Activated CD8-positive, alpha-beta memory T cell treated with anti-CD3 and anti-CD28 coated beads for 48 hours (primary cell): ENCODE measurements around the gene C17orf75.
"Not testable (repeated sequence)": the region's sequence is repeated elsewhere in the genome, so short reads cannot be mapped to it uniquely, and the experiment has no call there.

Experiments used
- DNase-seq, 3 experiments: peaks; one replicate each; pipeline ENCODE4 v3.0.0-alpha.2; 2020; ENCODE audit warnings: low read depth in 2 of 3, low spot score in 2 of 3

The C17orf75 gene

DNA sequence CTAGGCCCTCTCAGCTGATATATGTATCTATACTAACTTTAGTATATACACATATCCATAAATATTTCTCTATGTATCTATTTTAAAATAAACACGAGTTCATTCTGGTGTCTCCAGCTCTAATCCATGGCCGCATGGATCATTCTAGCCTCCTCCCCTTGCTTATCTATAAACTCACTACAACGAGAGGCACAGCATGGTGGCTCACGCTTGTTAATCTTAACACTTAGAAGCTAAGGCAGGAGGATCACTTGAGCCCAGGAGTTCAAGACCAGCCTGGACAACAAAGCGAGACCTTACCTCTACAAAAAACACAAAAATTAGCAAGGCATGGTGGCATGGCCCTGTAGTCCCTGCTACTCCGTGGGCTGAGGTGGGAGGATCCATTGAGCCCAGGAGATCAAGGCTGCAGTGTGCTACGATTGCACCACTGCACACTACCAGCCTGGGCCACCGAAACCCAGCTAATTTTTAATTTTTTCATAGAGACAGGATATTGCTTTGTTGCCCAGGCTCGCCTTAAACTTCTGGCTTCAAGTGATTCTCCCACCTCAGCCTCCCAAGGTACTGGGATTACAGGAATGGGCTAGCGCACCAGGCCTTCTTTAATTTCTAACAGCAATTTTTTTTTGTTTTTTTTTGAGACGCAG lies 4.1 kb upstream of the C17orf75 start:
- DNase-seq: no peak

DNA sequence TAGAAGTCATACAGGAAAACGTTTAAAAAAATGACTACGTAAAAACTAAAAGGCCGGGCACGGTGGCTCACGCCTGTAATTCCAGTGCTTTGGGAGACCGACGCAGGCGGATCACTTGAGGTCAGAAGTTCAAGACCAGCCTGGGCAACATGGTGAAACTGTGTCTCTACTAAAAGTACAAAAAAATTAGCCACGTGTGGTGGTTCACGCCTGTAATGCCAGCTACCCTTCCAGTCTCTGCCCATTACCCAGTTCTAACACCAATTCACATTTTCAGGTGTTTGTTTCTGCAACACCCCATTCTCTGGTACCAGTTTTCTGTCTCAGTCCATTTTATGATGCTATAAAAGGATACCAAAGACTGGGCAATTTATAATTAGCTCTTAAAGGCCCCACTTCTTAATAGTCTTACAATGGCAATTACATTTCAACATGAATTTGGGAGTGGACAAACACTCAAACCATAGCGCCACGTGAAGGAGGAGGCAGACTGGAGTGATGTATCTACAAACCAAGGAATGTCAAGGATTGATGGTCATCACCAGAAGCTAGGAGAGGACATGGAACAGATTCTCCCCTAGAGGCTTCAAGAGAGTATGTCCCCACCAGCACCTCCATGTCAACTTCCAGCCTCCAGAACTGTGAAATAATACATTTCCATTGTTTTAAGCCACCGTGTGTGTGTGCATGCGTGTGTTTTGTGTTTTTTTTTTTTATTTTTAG lies 791 bp upstream of the C17orf75 start:
- no peak for DNase-seq

GRCh38 chr17:32341141-32341856 lies 674 bp downstream of the C17orf75 start:
- DNase-seq: no peak

DNA sequence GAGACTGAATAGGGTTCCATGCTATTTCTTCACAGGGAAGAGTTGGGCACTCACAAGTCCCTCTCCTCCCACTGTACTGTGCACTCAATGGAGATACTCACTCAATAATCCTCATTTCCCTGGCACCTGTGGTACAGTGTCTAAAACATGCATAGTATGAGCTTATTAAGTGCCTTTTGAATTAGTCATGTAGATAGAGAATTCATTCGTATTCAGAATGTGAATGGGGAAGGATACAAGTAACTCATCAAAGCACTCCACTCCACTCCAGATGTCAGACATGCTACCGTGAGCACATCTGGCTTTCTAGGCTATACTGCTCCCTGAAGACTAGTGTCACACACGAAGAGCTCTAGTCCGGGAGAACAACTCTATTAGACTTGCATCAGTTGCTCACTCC lies 6.3 kb downstream of the C17orf75 start:
- no peak for DNase-seq

- no peak for DNase-seq
Observed at GRCh38 chr17:32335046-32335445, 6.9 kb downstream of the C17orf75 start.

GRCh38 chr17:32333187-32333586 lies 8.8 kb downstream of the C17orf75 start:
- no peak for DNase-seq

GRCh38 chr17:32331243-32332040 lies 10.5 kb downstream of the C17orf75 start:
- DNase-seq: no peak

DNA sequence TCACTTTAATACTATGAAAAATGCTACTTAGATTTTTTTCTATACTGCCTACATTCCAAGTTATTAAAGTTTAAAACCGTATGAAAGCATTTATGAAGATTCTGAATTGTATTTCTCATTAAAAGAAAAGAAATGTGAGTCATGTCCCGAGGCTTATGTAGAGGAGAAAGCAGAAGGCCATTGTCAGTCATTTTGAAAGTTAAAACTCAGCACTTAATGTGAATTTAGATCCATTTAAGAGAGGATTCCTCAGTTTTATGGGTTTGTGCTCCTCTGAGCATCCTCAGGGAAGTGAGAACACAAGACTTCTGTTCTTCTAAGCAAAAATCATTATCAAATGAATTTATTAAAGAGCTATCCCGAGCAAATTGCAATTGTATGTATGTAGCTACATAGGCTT lies 11.8 kb downstream of the C17orf75 start:
- no peak for DNase-seq

DNA sequence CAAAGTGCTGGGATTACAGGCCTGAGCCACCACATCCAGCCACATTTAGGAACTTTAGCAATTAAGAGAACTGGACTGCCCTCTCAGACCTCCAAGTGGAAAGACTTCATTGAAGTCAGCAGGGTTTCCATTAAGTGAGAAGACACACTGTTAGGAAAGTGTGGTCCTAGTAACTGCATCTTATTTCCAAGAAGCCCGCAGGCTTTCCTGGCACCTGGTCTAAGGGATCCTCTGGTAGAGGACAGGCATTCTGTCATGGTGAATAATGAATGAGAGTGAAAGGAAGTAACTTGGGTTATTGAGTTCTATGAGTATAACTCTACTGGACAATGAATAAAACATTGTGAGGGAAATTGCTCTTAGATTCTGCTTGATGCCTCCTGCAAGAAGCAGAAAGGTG lies 14.1 kb downstream of the C17orf75 start:
- DNase-seq: no peak

DNA sequence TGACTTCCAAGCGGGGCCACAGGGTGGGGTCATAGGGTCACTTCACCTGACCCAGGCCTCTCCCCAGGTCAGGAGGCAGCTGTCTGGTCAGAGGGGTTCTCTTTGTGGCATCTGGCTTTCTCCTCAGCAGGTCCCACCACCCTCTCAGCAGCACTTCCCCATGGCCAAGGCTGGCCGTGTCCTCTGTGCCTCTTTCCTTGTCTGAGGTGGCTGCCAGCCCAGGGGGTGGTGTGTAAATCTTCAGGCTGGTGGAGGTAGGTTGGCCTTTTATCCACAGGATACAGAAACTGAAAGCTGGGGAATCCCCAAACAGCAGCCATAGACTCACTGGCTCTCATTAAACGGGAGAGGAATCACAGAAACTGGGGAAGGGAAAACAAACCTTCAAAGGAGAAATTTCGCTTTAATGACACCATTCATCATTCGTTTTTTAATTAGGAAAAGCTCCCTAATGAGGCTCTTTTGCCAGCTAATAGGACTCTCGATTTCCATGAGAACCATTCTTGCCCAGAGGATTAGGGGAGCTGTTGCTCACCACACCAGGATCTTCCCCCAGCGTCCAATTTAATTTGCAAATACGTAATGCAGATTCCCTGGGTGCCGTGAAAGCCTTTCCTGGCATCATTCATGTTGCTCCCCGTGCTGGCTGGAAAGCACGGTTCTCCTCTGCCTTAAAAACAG lies 18.0 kb downstream of the C17orf75 start:
- no peak for DNase-seq

- DNase-seq: no peak
Observed at GRCh38 chr17:32323046-32323445, 18.9 kb downstream of the C17orf75 start.

DNA sequence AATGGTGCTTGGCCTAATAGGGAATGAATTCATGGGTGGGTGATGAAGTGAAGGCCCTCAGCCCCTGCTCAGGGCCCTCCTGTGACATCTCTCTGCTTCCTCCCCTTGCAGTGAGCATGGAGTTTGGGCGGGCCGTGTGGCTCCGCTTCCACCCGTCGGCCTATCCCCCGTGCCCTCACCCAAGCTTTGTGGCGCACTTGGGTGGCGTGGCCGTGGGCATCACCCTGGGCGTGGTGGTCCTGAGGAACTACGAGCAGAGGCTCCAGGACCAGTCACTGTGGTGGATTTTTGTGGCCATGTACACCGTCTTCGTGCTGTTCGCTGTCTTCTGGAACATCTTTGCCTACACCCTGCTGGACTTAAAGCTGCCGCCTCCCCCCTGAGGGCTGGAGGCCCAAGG lies 21.1 kb downstream of the C17orf75 start:
- DNase-seq: no peak

DNA sequence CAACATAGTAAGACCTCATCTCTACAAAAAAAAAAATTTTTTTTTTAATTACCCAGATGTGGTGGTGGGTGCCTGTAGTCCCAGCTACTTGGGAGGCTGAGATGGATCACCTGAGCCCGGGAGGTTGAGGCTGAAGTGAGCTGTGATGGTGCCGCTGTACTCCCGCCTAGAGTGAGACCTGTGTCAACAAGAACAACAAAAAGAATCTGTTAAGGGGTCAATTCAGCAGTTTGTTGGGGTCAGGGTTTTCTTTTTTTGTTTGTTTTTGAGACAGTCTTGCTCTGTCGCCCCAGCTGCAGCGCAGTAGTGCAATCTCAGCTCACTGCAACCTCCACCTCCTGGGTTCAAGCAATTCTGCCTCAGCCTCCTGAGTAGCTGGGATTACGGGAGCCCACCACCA lies 21.9 kb downstream of the C17orf75 start:
- not testable (repeated sequence) for DNase-seq

DNA sequence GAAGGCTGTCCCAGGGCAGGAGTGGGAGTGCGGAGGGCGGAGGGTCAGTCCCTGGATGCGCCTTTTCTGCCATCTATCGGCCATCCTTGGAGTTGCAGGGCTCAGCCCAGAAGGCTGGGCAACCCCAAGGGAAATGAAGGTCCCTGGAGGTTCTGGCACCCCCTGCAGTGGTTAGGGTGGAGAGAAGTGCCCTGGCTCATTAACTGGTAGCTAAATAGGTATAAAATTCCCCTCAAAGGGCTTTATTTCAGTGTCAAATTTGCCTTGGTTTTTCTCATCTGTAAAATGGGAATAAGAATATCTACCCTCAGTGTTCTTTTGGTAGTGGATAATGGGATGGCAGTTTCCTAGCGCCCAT lies 22.4 kb downstream of the C17orf75 start:
- peak; percentile 60 to 78 (median 71) for DNase-seq

- DNase-seq: no peak
Observed at GRCh38 chr17:32318071-32318470, 23.9 kb downstream of the C17orf75 start.

DNA sequence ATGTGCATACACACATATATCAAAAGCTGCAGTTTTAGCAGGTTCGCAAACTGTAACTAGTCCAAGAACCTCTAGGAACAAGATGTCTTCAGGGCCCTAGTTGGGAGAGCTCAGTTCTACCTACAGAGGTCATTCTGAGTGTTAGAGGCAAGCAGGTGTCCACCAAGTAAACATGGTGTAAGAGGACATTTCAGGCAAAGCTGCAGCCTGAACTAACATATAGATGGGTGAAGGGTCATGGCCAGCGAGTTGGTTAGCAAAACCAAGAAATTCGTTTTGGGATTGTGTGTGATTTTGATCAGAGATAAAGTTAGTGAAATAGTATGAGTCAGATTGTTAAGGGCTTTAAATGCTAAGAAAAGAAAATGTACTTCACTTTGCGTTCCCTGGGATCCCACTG lies 24.6 kb downstream of the C17orf75 start:
- DNase-seq: no peak

DNA sequence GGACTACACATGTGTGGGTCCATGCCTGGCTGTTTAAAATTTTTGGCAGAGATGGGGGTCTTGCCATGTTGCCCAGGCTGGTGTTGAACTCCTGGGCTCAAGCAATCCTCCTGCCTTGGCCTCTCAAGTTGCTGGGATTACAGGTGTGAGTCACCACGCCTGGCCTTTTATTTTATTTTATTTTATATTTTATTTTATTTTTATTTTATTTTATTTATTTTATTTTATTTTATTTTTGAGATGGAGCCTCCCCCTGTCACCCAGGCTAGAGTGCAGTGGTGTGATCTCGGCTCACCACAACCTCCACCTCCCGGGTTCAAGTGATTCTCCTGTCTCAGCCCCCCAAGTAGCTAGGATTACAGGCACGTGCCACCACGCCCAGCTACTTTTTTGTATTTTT lies 25.3 kb downstream of the C17orf75 start:
- not testable (repeated sequence) for DNase-seq

DNA sequence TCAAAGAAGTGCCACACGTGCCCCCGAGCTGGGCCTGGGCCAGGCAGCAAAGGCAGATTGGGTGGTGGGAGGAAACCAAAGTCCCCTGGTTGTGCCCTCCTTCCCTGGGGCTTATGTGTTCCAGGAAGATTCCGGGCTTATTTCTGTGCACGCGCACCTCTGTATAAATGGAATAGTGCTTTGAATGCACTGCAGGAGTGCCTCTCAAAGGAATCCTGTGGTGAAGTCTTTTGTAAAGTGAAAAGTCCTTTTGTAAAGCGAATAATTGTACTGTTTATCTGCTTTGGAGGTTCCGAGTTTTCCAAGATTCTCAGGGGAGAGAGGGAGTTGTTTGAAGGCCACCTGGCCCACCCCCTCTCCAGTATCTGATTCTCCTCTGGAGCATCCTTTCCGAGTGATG lies 26.8 kb downstream of the C17orf75 start:
- DNase-seq: no peak

DNA sequence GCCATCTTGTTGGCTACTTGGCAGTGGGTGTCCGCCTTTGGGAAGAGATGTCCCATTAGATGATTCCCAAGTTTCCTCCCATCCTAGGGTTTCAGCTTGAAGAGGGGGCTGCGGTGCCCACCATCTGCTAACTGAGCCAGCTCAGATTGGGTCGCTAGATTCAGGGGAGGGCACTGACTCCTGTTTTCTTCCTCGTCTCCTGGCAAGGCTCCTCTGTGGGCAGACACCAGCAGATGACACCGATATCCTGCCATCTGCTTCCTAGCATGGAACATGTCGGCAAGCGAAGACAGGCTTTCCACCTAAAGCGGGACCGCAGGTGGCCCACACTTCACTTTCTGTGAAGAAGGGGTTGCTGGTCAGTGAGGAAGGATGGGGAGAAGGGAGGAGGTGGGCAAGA lies 27.3 kb downstream of the C17orf75 start:
- no peak for DNase-seq

DNA sequence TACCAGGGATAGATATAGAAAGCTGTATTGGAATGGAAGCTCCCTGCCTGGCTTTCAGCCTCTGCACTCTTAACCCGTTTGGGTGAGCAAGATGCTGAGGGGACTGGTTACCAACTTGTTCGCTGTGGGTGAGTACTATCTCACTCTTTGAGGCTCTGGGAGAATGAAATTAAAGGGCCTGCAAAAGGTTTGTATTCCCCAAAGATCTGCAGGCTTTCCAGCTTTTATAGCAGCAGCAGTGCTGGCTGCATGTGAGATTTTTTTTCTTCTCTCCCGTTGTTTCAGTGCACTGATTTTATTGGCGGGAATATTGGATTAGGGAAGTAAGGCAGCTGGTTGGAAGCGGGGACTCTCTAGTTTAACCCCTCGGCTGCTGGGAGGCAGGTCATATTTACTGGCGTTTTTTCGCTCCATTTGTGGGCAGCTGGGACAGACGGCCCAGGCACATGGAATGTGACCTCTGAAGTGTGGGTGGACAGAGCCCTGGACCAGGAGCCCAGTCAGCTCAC lies 30.9 kb downstream of the C17orf75 start:
- no peak for DNase-seq

DNA sequence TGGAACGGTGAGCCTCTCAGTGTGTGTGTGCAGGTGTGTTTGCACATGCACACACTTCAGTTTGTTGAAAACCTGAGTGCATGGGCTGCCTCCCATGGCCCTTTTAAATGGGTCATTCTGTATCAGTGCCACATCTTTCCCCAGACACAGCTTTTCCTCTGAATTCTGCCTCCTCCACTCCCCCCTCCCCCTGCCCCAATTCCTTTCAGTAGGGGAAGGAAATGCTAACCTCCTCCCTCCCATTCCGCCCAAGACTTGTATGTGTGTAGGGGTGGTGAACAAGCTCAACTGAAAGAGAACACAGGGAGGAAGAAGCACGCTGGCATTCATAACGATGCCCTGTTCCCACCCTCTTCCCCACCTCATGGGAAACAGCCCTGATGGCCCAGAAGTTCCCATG lies 34.3 kb downstream of the C17orf75 start:
- no peak for DNase-seq
